Measurements from ENCODE around the gene CLEC4D. TPM values are rescaled to one million over a fixed set of nuclear protein-coding genes. Genes with fewer than 3 reads are reported as not detected.
A peak's percentile ranks its signal among the peaks of the same experiment; 100 is the strongest.

Gene CLEC4D
- total and polyA plus RNA-seq, 2 of the 8 experiments (the other 6 are each of a cell fraction or from before 2014, with no cell fraction given): 0.14 TPM; not detected in 1

- TF ChIP-seq, protein P1, sequence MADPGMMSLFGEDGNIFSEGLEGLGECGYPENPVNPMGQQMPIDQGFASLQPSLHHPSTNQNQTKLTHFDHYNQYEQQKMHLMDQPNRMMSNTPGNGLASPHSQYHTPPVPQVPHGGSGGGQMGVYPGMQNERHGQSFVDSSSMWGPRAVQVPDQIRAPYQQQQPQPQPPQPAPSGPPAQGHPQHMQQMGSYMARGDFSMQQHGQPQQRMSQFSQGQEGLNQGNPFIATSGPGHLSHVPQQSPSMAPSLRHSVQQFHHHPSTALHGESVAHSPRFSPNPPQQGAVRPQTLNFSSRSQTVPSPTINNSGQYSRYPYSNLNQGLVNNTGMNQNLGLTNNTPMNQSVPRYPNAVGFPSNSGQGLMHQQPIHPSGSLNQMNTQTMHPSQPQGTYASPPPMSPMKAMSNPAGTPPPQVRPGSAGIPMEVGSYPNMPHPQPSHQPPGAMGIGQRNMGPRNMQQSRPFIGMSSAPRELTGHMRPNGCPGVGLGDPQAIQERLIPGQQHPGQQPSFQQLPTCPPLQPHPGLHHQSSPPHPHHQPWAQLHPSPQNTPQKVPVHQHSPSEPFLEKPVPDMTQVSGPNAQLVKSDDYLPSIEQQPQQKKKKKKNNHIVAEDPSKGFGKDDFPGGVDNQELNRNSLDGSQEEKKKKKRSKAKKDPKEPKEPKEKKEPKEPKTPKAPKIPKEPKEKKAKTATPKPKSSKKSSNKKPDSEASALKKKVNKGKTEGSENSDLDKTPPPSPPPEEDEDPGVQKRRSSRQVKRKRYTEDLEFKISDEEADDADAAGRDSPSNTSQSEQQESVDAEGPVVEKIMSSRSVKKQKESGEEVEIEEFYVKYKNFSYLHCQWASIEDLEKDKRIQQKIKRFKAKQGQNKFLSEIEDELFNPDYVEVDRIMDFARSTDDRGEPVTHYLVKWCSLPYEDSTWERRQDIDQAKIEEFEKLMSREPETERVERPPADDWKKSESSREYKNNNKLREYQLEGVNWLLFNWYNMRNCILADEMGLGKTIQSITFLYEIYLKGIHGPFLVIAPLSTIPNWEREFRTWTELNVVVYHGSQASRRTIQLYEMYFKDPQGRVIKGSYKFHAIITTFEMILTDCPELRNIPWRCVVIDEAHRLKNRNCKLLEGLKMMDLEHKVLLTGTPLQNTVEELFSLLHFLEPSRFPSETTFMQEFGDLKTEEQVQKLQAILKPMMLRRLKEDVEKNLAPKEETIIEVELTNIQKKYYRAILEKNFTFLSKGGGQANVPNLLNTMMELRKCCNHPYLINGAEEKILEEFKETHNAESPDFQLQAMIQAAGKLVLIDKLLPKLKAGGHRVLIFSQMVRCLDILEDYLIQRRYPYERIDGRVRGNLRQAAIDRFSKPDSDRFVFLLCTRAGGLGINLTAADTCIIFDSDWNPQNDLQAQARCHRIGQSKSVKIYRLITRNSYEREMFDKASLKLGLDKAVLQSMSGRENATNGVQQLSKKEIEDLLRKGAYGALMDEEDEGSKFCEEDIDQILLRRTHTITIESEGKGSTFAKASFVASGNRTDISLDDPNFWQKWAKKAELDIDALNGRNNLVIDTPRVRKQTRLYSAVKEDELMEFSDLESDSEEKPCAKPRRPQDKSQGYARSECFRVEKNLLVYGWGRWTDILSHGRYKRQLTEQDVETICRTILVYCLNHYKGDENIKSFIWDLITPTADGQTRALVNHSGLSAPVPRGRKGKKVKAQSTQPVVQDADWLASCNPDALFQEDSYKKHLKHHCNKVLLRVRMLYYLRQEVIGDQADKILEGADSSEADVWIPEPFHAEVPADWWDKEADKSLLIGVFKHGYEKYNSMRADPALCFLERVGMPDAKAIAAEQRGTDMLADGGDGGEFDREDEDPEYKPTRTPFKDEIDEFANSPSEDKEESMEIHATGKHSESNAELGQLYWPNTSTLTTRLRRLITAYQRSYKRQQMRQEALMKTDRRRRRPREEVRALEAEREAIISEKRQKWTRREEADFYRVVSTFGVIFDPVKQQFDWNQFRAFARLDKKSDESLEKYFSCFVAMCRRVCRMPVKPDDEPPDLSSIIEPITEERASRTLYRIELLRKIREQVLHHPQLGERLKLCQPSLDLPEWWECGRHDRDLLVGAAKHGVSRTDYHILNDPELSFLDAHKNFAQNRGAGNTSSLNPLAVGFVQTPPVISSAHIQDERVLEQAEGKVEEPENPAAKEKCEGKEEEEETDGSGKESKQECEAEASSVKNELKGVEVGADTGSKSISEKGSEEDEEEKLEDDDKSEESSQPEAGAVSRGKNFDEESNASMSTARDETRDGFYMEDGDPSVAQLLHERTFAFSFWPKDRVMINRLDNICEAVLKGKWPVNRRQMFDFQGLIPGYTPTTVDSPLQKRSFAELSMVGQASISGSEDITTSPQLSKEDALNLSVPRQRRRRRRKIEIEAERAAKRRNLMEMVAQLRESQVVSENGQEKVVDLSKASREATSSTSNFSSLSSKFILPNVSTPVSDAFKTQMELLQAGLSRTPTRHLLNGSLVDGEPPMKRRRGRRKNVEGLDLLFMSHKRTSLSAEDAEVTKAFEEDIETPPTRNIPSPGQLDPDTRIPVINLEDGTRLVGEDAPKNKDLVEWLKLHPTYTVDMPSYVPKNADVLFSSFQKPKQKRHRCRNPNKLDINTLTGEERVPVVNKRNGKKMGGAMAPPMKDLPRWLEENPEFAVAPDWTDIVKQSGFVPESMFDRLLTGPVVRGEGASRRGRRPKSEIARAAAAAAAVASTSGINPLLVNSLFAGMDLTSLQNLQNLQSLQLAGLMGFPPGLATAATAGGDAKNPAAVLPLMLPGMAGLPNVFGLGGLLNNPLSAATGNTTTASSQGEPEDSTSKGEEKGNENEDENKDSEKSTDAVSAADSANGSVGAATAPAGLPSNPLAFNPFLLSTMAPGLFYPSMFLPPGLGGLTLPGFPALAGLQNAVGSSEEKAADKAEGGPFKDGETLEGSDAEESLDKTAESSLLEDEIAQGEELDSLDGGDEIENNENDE (IDR thresholded peaks at IDR 0.05; ENCODE audit: insufficient replicate concordance, low read length): no peak
- TF ChIP-seq NANOG (IDR thresholded peaks at IDR 0.05; ENCODE audit: insufficient read depth, low read depth, low read length, poor library complexity, severe bottlenecking) (peak; percentile 15), TAF7 (optimal IDR thresholded peaks at IDR 0.05; ENCODE audit: borderline replicate concordance, low read depth, low read length) (no peak), ZNF274 (IDR thresholded peaks at IDR 0.05; ENCODE audit: borderline replicate concordance, extremely low read depth, low read length) (no peak), SRF (IDR thresholded peaks at IDR 0.05; ENCODE audit: low read depth, low read length) (no peak), RFX5 (IDR thresholded peaks at IDR 0.05; ENCODE audit: borderline replicate concordance, low read depth, low read length) (no peak), SAP30 (IDR thresholded peaks at IDR 0.05; ENCODE audit: insufficient read depth, insufficient replicate concordance, low read length) (no peak)
Measured at GRCh38 chr12:8475508-8476203, 37.6 kb upstream of the CLEC4D start (continued).

Measured in H1 (cell line).